ENCODE measurements around the gene CCDC185.
"Not testable (repeated sequence)": the region's sequence is repeated elsewhere in the genome, so short reads cannot be mapped to it uniquely, and the experiment has no call there.

The CCDC185 gene

GRCh38 chr1:223394706-223395105, 1.5 kb downstream of the CCDC185 start:
- ATAC-seq = no peak

- not testable (repeated sequence) for ATAC-seq
These were observed 6.2 kb downstream of the CCDC185 start for GRCh38 chr1:223399393-223399792.

- ATAC-seq = peak; percentile 93 to 94
These were observed 8.9 kb downstream of the CCDC185 start for GRCh38 chr1:223401873-223402789.

- ATAC-seq = no peak
These were observed 9.6 kb downstream of the CCDC185 start for GRCh38 chr1:223402790-223403142.

- ATAC-seq = no peak
These were observed 10.1 kb downstream of the CCDC185 start for GRCh38 chr1:223403184-223403815.

- ATAC-seq = no peak
These were observed 12.3 kb downstream of the CCDC185 start for GRCh38 chr1:223405507-223405906.

- no peak for ATAC-seq
These were observed 16.8 kb downstream of the CCDC185 start for GRCh38 chr1:223410036-223410435.

- ATAC-seq = no peak
These were observed 18.1 kb downstream of the CCDC185 start for GRCh38 chr1:223411309-223411708.

GRCh38 chr1:223411710-223412109, 18.5 kb downstream of the CCDC185 start:
- no peak for ATAC-seq

GRCh38 chr1:223413216-223413615, 20.0 kb downstream of the CCDC185 start:
- no peak for ATAC-seq

GRCh38 chr1:223417444-223417843, 24.2 kb downstream of the CCDC185 start:
- no peak for ATAC-seq

- no peak for ATAC-seq
These were observed 24.9 kb downstream of the CCDC185 start for GRCh38 chr1:223417903-223418663.

- ATAC-seq = no peak
These were observed 25.9 kb downstream of the CCDC185 start for GRCh38 chr1:223419115-223419514.

GRCh38 chr1:223419561-223419960, 26.3 kb downstream of the CCDC185 start:
- no peak for ATAC-seq

- no peak for ATAC-seq
These were observed 27.8 kb downstream of the CCDC185 start for GRCh38 chr1:223421025-223421424.

GRCh38 chr1:223421676-223422075, 28.5 kb downstream of the CCDC185 start:
- ATAC-seq = no peak

- no peak for ATAC-seq
These were observed 29.7 kb downstream of the CCDC185 start for GRCh38 chr1:223422911-223423310.

- ATAC-seq = no peak
These were observed 30.5 kb downstream of the CCDC185 start for GRCh38 chr1:223423641-223424233.

GRCh38 chr1:223425550-223425949, 32.3 kb downstream of the CCDC185 start:
- ATAC-seq = no peak

GRCh38 chr1:223426936-223427335, 33.7 kb downstream of the CCDC185 start:
- ATAC-seq = no peak

GRCh38 chr1:223429313-223429731, 36.1 kb downstream of the CCDC185 start:
- no peak for ATAC-seq

- no peak for ATAC-seq
These were observed 36.6 kb downstream of the CCDC185 start for GRCh38 chr1:223429821-223430220.

- ATAC-seq = no peak
These were observed 37.0 kb downstream of the CCDC185 start for GRCh38 chr1:223430236-223430635.
